Central memory CD4-positive, alpha-beta T cell (primary cell): ENCODE results near the gene DDA1.
"Not testable (repeated sequence)": the region's sequence is repeated elsewhere in the genome, so short reads cannot be mapped to it uniquely, and the experiment has no call there.

Experiments
- DNase-seq: peaks from one replicate; pipeline ENCODE4 v3.0.0; 2022

DDA1 gene

GRCh38 chr19:17348700-17349099, 39.3 kb downstream of the DDA1 start:
- no peak for DNase-seq

- no peak for DNase-seq
Measured at GRCh38 chr19:17351815-17352435, 42.6 kb downstream of the DDA1 start.

GRCh38 chr19:17352608-17353280, 43.4 kb downstream of the DDA1 start:
- no peak for DNase-seq

- DNase-seq: no peak
Measured at GRCh38 chr19:17353386-17353785, 44.0 kb downstream of the DDA1 start.

GRCh38 chr19:17357078-17357666, 47.8 kb downstream of the DDA1 start:
- no peak for DNase-seq

- no peak for DNase-seq
Measured at GRCh38 chr19:17357724-17358123, 48.4 kb downstream of the DDA1 start.

- DNase-seq: no peak
Measured at GRCh38 chr19:17358395-17358794, 49.0 kb downstream of the DDA1 start.

GRCh38 chr19:17359905-17360800, 50.8 kb downstream of the DDA1 start:
- DNase-seq: no peak

GRCh38 chr19:17363852-17364605, 54.7 kb downstream of the DDA1 start:
- DNase-seq: not testable (repeated sequence)

- DNase-seq: no peak
Measured at GRCh38 chr19:17365361-17365760, 56.0 kb downstream of the DDA1 start.

GRCh38 chr19:17370026-17370587, 60.7 kb downstream of the DDA1 start:
- DNase-seq: no peak
